NCI-H446 (cell line): ENCODE measurements around the gene TMEM80.
"Not testable (repeated sequence)": the region's sequence is repeated elsewhere in the genome, so short reads cannot be mapped to it uniquely, and the experiment has no call there.

Experiments
- DNase-seq, 2 experiments: peaks; one replicate each; lab custom pipeline; 2025; lab: John Stamatoyannopoulos, UW

TMEM80 gene

DNA sequence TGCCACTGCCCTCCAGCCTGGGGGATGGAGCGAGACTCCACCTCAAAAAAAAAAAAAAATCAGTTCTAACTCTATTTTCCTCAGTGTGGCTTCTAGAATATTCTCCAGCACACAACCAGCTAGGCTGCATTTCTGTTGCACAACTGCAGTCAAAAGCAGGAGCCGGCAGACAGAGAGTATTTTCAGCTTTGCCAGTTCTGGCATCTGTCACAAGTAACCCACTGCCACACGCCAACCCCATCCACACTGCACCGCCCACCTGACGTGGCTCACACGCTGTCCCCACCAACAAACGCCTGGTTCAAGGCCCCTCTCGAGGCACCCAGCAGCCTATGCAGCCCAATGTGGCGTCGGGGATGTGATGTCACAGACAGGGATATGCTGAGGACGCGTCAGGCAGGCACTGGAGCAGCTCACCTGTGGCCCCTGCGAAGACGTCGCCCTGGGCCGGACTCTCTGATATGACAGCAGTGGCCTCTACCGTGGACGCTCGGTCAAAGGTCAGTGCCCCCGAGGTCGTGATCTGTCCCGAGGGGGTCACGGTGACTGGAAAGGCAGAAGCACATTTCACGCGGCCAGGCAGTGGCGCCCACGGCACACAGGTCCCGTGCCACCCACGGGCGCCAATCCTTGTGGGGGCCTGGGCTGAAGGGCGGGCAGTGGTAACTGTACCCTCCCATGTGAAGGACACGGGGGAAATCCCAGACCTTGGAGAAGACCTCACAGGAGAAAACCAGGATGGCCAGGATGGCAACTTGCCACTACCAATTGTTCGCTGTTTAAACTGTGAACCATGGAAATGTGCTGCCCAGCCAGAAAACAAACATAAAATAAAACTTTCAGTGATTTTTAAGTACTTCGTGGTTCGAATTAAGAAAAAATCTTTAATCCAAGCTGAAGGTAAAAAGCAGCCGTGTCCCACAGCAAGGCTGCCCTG lies 16.1 kb upstream of the TMEM80 start:
- no peak for DNase-seq

- DNase-seq = no peak
Measured at GRCh38 chr11:680476-680875, 15.1 kb upstream of the TMEM80 start.

GRCh38 chr11:680970-681369 lies 14.6 kb upstream of the TMEM80 start:
- no peak for DNase-seq

GRCh38 chr11:686451-687243 lies 9.0 kb upstream of the TMEM80 start:
- no peak for DNase-seq

DNA sequence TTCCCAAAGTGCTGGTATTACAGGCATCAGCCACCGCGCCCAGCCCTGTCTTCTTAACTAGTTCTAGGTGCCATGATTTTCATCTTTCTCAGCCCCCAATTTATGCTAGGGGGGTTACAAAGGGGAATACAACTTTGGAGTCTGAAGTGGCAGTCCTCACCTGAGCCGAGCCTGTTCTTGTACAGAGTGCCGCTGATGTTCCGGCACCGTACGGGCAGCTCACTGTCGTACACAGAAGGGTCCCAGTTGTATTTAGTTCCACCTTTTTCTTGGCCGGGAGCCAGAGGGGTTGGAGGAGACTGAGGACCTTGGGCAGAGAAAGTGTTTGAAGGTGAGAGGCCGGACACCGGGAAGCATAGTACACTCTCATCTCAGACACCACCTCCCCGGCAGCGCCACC lies 7.9 kb upstream of the TMEM80 start:
- no peak for DNase-seq

DNA sequence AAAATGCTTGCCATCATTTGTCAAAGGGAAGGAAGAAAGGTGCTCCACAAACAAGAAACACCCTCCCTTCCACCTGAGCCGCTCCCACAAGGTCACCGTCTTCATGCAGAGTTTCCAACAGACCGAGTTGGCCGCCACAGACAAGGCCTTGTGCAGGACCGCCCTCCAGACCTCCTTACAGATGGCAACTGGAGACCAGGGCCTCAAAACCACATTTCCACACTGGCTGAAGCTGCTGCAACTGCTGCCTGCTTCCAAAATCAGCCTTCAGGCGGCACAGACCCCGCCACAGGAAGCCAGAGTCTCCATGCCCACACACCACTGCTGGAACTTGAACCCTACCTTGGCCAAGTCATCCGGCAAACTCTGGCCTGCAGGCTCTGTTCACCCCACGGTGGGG lies 6.9 kb upstream of the TMEM80 start:
- DNase-seq = no peak

GRCh38 chr11:689625-690024 lies 6.0 kb upstream of the TMEM80 start:
- DNase-seq = no peak

- not testable (repeated sequence) for DNase-seq
Measured at GRCh38 chr11:690244-690643, 5.4 kb upstream of the TMEM80 start.

- DNase-seq = no peak
Measured at GRCh38 chr11:690738-691633, 4.6 kb upstream of the TMEM80 start.

- no peak for DNase-seq
Measured at GRCh38 chr11:691710-692590, 3.7 kb upstream of the TMEM80 start.

DNA sequence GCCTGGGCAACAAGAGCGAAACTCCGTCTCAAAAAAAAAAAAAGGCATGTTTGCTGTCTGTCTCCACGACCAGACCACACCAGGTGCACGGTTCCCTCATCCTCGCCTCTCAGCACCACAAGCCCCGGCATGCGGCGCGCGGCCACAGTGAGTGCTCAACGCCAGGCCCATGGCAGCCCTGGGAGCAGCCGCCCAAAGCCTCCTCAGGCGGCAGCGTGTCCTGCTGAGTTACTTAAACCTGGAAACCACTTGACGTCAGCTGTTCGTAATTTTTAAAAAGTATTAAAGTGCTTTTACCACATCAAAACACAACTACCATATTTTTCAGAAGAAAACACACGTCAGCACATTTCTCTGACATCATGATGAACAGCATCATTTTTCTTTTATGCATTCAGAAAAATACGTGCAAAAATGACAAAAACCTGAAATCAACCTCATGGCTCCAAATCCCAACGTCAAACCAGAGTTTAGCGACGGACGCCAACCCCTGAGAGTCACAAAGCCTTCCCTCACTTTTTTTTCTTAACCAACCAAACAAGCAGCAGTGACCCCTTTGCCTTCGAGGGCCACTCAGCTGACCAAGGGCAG lies 2.7 kb upstream of the TMEM80 start:
- DNase-seq = no peak

DNA sequence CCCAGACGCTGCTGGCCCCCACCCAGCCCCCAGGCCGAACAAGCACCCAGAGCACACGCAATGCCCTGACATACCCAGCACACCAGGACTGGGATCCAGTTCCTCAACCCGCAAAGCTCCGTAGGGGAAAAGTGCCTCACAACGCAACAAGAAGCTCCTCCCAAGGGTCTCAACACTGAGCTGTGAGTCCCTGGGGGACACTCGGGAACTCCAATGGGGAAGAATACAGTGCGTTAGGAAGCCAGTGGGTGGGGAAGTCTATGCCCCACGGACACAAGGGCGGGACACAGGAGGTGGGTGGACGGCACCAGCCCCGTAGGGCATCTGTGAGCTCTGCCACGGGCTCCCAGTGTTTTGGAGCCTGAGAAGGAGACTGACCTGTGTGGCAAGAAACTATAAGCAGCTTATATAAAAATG lies 2.2 kb upstream of the TMEM80 start:
- no peak for DNase-seq

- DNase-seq = no peak
Measured at GRCh38 chr11:693887-694562, 1.6 kb upstream of the TMEM80 start.

DNA sequence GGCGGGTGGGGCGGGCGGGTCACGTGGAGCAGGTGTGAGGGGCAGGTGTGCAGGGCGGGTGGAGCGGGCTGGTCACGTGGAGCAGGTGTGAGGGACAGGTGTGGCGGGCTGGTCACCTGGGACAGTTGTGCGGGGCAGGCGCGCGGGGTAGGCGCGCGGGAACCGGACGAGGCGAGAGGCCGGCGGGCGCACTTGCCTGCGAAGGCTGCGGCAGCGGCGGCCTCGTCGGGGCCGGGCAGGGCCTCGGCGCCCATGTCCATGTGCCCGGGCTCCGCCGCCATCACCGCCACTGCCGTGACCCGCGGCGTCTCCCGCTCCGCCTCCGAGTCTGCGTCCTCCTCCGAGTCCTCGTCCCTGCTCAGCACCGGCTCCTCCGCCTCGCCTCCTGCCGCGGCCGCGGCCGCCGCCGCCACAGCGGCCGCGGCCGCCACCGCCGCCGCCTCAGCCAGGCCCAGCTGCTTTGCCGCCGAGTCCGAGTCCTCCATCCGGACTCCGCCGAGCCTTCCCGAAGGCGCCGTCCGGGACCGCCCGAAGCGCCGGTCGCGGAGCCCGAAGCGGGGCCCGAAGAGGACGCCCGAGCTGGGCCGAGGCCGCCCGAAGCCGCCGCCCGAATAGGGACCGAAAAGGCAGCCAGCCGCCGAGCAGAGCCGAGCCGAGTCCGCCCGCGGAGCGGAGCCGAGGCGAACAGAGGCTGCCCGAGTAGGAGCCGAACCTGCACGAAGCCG lies 891 bp upstream of the TMEM80 start, which contains the start of gene DEAF1:
TSS of gene DEAF1 (minus strand) at position 660 of the 725 bp plus-strand sequence. CDS start at position 485, 175 bp downstream.
- peak; percentile 96 to 99 for DNase-seq

- DNase-seq = no peak
Measured at GRCh38 chr11:695288-695537, 403 bp upstream of the TMEM80 start.

- DNase-seq = no peak
Measured at GRCh38 chr11:696955-697491, 1.4 kb downstream of the TMEM80 start.

- DNase-seq = no peak
Measured at GRCh38 chr11:697811-698311, 2.2 kb downstream of the TMEM80 start.

DNA sequence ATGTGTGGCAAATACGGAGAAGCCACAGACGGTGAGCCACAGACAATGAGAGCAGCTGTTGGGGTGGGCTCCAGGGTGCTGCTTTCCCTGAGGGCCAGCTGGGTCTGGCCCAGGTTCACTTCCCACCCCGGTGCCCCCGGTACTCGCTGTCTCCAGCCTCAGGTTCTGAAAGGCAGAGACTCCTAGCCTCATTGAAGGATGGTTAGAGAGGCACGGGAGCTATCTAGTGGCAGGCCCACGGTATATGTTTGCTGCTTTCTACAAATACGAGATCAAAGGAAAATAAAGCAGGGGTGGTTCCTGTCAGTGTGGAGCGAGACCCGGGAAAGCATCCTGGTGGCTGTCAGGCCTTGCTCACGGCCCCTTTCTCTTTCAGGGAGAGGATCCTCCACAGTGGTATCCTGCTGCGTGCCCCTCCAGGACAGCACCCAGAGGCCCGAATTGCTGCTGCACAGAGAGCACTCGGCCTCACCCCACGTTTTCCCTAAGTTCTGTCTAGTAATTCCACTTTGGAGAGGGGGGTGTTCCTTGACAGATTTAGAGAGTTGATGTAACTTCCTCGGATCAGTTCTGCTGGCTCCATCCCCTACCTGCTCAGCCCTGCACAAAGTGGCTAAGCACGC lies 3.0 kb downstream of the TMEM80 start:
- DNase-seq = no peak

GRCh38 chr11:699116-699508 lies 3.5 kb downstream of the TMEM80 start:
- DNase-seq = no peak
